HG02798 (cell line): ENCODE data around the gene LTBP2.
"Not testable (repeated sequence)": the region's sequence is repeated elsewhere in the genome, so short reads cannot be mapped to it uniquely, and the experiment has no call there.

Source experiments
- ATAC-seq: cut with Tn5 transposase; IDR thresholded peaks from one replicate; pipeline ENCODE4 v1.9.1; 2021; ENCODE audit warnings: mild to moderate bottlenecking; ENCODE audit not compliant: unreplicated experiment, poor library complexity

Gene LTBP2

GRCh38 chr14:74558655-74559054 is 53.4 kb downstream of the LTBP2 start:
- ATAC-seq: no peak

GRCh38 chr14:74557691-74558090 is 54.3 kb downstream of the LTBP2 start:
- no peak for ATAC-seq

DNA sequence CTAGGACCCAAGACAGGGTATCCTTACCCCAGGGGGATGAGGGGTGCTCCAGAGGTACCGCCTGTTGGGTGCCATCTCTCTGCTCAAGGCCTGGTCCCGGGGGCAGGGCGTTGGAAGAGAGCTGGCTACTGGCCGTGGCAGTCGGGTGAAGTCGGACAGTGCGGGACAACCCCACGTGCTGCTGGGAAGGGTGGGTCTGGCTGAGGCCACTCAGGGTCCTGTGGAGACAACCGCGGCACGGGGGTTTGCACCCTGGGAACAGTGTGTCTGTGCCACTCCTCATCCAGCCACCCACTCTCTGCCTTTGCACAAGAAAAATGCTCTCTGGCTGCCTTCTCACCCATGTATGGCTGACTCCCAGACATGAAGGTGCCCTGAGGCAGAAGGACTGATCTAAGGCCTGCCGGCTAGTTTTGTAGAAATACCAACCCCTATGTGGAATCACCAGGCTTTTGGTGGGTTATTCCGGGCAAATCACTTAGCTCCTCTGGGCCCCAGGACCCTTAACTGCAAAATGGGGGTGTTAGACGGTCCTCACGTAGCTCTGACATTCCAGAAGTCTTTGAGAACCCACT is 56.5 kb downstream of the LTBP2 start:
- ATAC-seq: no peak

- no peak for ATAC-seq
Observed at GRCh38 chr14:74554742-74555362, 57.2 kb downstream of the LTBP2 start.

- no peak for ATAC-seq
Observed at GRCh38 chr14:74552623-74553022, 59.4 kb downstream of the LTBP2 start.

- no peak for ATAC-seq
Observed at GRCh38 chr14:74551431-74552371, 60.3 kb downstream of the LTBP2 start.

- no peak for ATAC-seq
Observed at GRCh38 chr14:74551001-74551400, 61.0 kb downstream of the LTBP2 start.

- no peak for ATAC-seq
Observed at GRCh38 chr14:74550071-74550470, 62.0 kb downstream of the LTBP2 start.

GRCh38 chr14:74549588-74549987 is 62.4 kb downstream of the LTBP2 start:
- no peak for ATAC-seq

DNA sequence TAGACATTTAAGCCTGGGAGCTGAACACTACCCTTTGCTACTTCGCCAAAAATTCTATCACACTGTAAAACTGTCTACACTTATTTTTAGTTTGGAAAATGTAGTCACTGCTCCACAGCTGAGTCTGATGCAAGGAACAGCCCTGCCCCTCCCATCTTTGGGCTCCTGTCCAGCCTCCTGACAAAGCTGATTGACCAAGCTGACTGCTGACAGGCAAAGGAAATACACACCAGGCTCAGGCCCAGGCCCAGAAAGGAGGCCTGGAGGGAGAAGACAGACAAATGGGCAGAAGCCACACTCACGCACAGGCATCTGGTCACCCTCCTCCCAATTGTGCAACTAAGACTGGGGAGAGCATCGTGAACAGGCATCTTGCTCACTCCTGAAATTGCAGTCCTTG is 63.2 kb downstream of the LTBP2 start:
- ATAC-seq: no peak

- ATAC-seq: no peak
Observed at GRCh38 chr14:74547331-74547927, 64.6 kb downstream of the LTBP2 start.

DNA sequence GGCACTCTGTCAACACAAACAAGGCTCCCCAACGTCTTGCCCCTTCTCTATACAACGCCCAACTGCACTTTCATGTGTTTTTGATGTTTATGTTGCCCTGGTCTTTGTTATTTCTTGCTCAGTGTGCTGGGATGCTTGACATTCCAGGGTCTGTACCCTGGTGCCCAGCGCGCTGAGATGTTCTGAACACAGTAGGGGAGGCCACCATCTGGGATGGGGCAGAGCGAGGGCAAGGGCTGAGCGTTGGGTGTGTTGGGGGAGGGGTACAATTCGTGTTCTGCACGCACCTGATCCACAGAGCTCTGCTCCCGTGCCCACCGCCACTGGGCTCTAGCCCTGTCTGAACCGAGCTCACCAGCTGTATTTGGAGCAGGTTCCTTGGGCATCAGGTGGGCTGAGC is 65.6 kb downstream of the LTBP2 start:
- ATAC-seq: no peak

DNA sequence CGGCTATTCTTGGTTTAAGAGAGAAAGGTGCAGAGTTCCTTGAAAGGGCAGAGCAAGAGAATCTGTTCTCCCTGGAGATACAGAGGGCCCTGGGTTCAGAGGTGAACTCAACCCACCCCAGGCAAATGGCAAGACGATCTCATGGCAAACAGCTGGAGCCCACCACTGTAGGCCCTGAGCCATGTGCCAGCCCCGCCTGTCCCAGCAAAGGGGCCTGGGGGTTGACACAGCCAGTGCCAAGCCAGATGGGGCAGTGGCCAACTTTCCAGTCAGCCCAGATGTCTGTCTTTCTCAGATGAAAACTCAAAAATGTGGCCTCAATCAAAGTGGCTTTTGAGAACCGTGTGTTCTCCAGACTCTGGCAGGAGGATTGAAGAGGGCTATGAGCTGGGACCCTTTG is 66.7 kb downstream of the LTBP2 start:
- ATAC-seq: no peak

DNA sequence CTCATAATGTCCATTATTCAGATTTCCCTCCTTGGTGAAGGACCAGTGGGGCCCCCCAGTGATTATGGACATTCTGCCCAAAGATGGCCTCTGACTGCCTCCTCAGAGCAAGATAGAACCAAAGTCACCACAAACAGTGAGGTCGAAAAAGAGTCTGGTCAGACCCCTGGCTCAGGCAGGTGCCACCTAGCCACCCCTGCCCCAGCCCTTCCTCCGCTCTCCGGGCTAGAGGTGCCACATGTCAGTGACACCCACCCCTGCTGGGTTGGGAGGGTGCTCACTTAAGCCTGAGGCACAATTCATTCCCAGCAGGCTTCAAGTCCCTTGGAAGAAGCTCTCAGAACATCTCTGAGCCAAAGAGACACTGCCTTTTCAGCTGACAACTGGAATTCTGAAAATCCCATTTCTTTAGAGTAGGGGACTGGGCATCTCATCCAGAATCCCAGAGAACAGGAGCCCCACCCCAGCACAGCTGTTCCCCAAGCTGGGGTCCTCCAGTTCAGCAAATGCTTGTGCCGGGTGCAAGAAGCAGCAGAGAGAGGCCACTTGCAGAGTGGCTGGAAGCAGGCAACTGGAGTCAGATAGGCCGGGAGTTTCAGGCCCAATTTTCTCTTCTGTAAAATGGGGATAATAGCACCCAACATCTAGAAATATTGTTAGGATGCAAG is 68.1 kb downstream of the LTBP2 start:
- no peak for ATAC-seq

GRCh38 chr14:74542056-74542685 is 69.9 kb downstream of the LTBP2 start:
- no peak for ATAC-seq

GRCh38 chr14:74541225-74541624 is 70.8 kb downstream of the LTBP2 start:
- ATAC-seq: no peak

DNA sequence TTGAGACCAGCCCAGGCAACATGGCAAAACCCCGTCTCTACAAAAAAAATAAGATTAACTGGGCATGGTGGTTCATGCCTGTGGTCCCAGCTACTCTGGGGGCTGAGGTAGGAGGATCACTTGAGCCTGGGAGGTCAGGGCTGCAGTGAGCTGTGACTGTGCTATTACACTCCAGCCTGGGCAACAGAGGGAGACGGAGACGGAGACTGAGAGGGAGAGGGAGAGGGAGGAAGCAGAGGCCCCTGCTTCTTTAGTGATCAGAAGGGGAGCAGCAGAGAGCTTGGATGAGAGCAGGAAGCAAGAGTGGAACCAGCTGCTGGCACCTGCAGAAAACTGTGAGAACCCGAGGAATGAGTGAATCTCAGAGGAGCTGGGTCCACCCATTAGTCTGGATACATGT is 72.5 kb downstream of the LTBP2 start:
- no peak for ATAC-seq

GRCh38 chr14:74538411-74539391 is 73.3 kb downstream of the LTBP2 start:
- ATAC-seq: no peak

DNA sequence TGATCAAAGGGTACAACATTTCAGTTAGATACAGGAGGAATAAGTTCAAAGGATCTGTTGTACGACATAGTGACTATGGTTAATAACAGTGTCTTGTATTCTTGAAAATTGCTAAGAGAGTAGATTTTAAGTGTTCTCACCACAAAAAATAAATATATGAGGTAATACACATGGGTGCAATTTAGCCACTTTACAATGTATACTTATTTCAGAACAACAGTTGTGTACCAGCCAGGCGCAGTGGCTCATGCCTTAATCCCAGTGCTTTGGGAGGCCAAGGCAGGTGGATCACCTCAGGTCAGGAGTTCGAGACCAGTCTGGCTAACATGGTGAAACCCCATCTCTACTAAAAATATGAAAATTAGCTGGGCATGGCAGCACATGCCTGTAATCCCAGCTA is 75.7 kb downstream of the LTBP2 start:
- ATAC-seq: not testable (repeated sequence)
